GM23338 (cell line): Measurements from ENCODE around the gene BCL11B. TPM values are rescaled to one million over a fixed set of nuclear protein-coding genes. Genes with fewer than 3 reads are reported as not detected.

Experiments
- ATAC-seq: fragments of 200-7000 bp; cut with Tn5 transposase; 3 replicates; pipeline ENCODE4 v1.9.1; 2020
- DNase-seq: peaks from one replicate; pipeline ENCODE4 v3.0.0-alpha.2; 2015; ENCODE audit warnings: low spot score
- H2AFZ ChIP-seq: fragments of 200-600 bp; sonication (generic); 2 replicates; pipeline ENCODE4 v1.8.0; 2016; ENCODE audit warnings: antibody characterized with exemption, mild to moderate bottlenecking, moderate library complexity
- H3F3A ChIP-seq: fragments of 200-600 bp; sonication (generic); replicated peaks from 2 replicates; pipeline ENCODE4 v1.8.0; 2017; ENCODE audit warnings: antibody characterized with exemption, mixed run types, low read depth
- H3K27ac ChIP-seq: fragments of 200-600 bp; sonication (generic); 2 replicates; pipeline ENCODE4 v1.6.1; 2016; ENCODE audit warnings: low read depth
- H3K27me3 ChIP-seq: fragments of 200-600 bp; sonication (generic); 2 replicates; pipeline ENCODE4 v1.8.0; 2016; ENCODE audit warnings: mild to moderate bottlenecking, mixed run types, moderate library complexity; ENCODE audit not compliant: insufficient read depth
- H3K36me3 ChIP-seq: fragments of 200-600 bp; sonication (generic); 2 replicates; pipeline ENCODE4 v1.8.0; 2016; ENCODE audit warnings: mild to moderate bottlenecking; ENCODE audit not compliant: insufficient read depth
- H3K4me1 ChIP-seq: fragments of 200-600 bp; sonication (generic); 2 replicates; pipeline ENCODE4 v1.8.0; 2016; ENCODE audit warnings: mild to moderate bottlenecking, moderate library complexity; ENCODE audit not compliant: insufficient read depth
- H3K4me2 ChIP-seq: fragments of 200-600 bp; sonication (generic); 2 replicates; pipeline ENCODE4 v1.7.1; 2017; ENCODE audit warnings: mixed run types
- H3K4me3 ChIP-seq: fragments of 200-600 bp; sonication (generic); 2 replicates; pipeline ENCODE4 v1.6.1; 2016; ENCODE audit warnings: mixed run types
- H3K79me2 ChIP-seq: fragments of 200-600 bp; sonication (generic); replicated peaks from 2 replicates; pipeline ENCODE4 v1.8.0; 2017; ENCODE audit warnings: mild to moderate bottlenecking; ENCODE audit not compliant: insufficient read depth
- H3K9me2 ChIP-seq: fragments of 200-600 bp; sonication (generic); 2 replicates; pipeline ENCODE4 v1.8.0; 2017; ENCODE audit not compliant: insufficient read depth
- H4K20me1 ChIP-seq: fragments of 200-600 bp; sonication (generic); replicated peaks from 2 replicates; pipeline ENCODE4 v1.8.0; 2017; ENCODE audit warnings: mild to moderate bottlenecking; ENCODE audit not compliant: insufficient read depth
- H3K27ac Mint-ChIP-seq: 2 replicates; pipeline ENCODE4 v1.8.0; 2020; ENCODE audit warnings: inconsistent platforms, mild to moderate bottlenecking, moderate library complexity, mixed read lengths
- H3K27me3 Mint-ChIP-seq: 3 replicates; pipeline ENCODE4 v1.8.0; 2022; ENCODE audit warnings: low read depth, mild to moderate bottlenecking, moderate library complexity, mixed read lengths, inconsistent platforms; ENCODE audit not compliant: insufficient read depth, poor library complexity
- H3K36me3 Mint-ChIP-seq: 3 replicates; pipeline ENCODE4 v1.8.0; 2021; ENCODE audit warnings: low read depth, mild to moderate bottlenecking, inconsistent platforms, moderate library complexity, mixed read lengths
- H3K4me1 Mint-ChIP-seq: 3 replicates; pipeline ENCODE4 v1.8.0; 2020; ENCODE audit warnings: mild to moderate bottlenecking, inconsistent platforms, mixed read lengths
- H3K4me3 Mint-ChIP-seq: 3 replicates; pipeline ENCODE4 v1.8.0; 2021; ENCODE audit warnings: moderate library complexity, mild to moderate bottlenecking, inconsistent platforms, mixed read lengths
- H3K9me3 Mint-ChIP-seq: 3 replicates; pipeline ENCODE4 v1.8.0; 2020; ENCODE audit warnings: moderate library complexity, mild to moderate bottlenecking, inconsistent platforms, mixed read lengths
- CREB1 ChIP-seq: fragments of 250-450 bp; sonication (Bioruptor Pico); IDR thresholded peaks from 2 replicates; pipeline ENCODE4 v1.5.0; 2020; ENCODE audit warnings: low read depth, mild to moderate bottlenecking, moderate library complexity
- CTCF ChIP-seq, 2 experiments: fragments of 200-600 bp in 1 of 2; sonication (generic) in 1 of 2; conservative IDR thresholded peaks; 2 replicates each; pipeline versions ENCODE4 v1.5.1 to v1.6.1; 2016 to 2017; ENCODE audit warnings: antibody characterized with exemption in 2 of 2, low read depth in 2 of 2, mild to moderate bottlenecking in 2 of 2, moderate library complexity in 1 of 2
- ETS1 ChIP-seq: IDR thresholded peaks from 2 replicates; pipeline ENCODE4 v1.6.1; 2016; ENCODE audit warnings: antibody characterized with exemption
- EZH2 ChIP-seq: fragments of 200-600 bp; sonication (generic); IDR thresholded peaks from one replicate; pipeline ENCODE4 v1.8.0; 2017; ENCODE audit warnings: antibody characterized with exemption, mild to moderate bottlenecking, low read depth; ENCODE audit not compliant: unreplicated experiment
- EZH2phosphoT487 ChIP-seq: fragments of 200-600 bp; sonication (generic); IDR thresholded peaks from one replicate; pipeline ENCODE4 v1.8.1; 2018; ENCODE audit warnings: antibody characterized with exemption; ENCODE audit not compliant: unreplicated experiment
- JUNB ChIP-seq: IDR thresholded peaks from one replicate; pipeline ENCODE4 v1.6.1; 2016; ENCODE audit warnings: antibody characterized with exemption; ENCODE audit not compliant: unreplicated experiment
- NANOG ChIP-seq: IDR thresholded peaks from 2 replicates; pipeline ENCODE4 v1.6.1; 2016; ENCODE audit warnings: antibody characterized with exemption, borderline replicate concordance
- POLR2AphosphoS5 ChIP-seq: IDR thresholded peaks from 2 replicates; pipeline ENCODE4 v1.6.1; 2016; ENCODE audit warnings: antibody characterized with exemption, low read depth
- REST ChIP-seq: IDR thresholded peaks from one replicate; pipeline ENCODE4 v1.6.1; 2018; ENCODE audit warnings: antibody characterized with exemption; ENCODE audit not compliant: unreplicated experiment
- STAT1 ChIP-seq: IDR thresholded peaks from one replicate; pipeline ENCODE4 v1.6.1; 2016; ENCODE audit warnings: antibody characterized with exemption; ENCODE audit not compliant: unreplicated experiment
- ZNF114 ChIP-seq: fragments of 250-450 bp; sonication (Bioruptor Pico); IDR thresholded peaks from 2 replicates; pipeline ENCODE4 v1.5.0; 2020; ENCODE audit warnings: mild to moderate bottlenecking, moderate library complexity
- ZNF331 ChIP-seq: fragments of 250-450 bp; sonication (Bioruptor Pico); IDR thresholded peaks from 2 replicates; pipeline ENCODE4 v1.5.0; 2020; ENCODE audit warnings: low read depth, mild to moderate bottlenecking, moderate library complexity
- ZNF462 ChIP-seq: fragments of 250-450 bp; sonication (Bioruptor Pico); IDR thresholded peaks from 2 replicates; pipeline ENCODE4 v1.5.0; 2020; ENCODE audit warnings: mild to moderate bottlenecking, moderate library complexity
- polyA plus RNA-seq: library from polyadenylated mRNA; unstranded; fragments of >200 nt; fragmentation: Nextera tagmentation; extraction: Ambion mirVana; gene quantifications from 2 replicates; pipeline ENCODE4 v1.2.1, GENCODE V29; 2016
- total RNA-seq: library from RNA; depleted of rRNA; stranded (reverse); fragments of >200 nt; shearing (Covaris generic); gene quantifications from 2 replicates; pipeline ENCODE4 v1.2.3, GENCODE V29; 2014

The BCL11B gene
- total and polyA plus RNA-seq, 2 experiments from 2014 or later = 2.4 to 6.7 TPM

GRCh38 chr14:99183311-99183710, 88.7 kb downstream of the BCL11B start:
- no peak overlapping the region for H3K4me3 Mint-ChIP-seq
- no peak overlapping the region for H2AFZ ChIP-seq
- no peak for ATAC-seq
- H3F3A ChIP-seq = no peaks in the 10 kb centered on the region
- H3K27ac ChIP-seq = no peak overlapping the region
- peaks cover 15% of the 10 kb centered on the region for H3K4me1 ChIP-seq
- H3K4me3 ChIP-seq = no peak overlapping the region
- H3K9me3 Mint-ChIP-seq = no peaks in the 10 kb centered on the region
- H3K79me2 ChIP-seq = peaks cover 64% of the 10 kb centered on the region
- H3K9me2 ChIP-seq = no peaks in the 10 kb centered on the region
- no peak overlapping the region for H3K4me2 ChIP-seq
- H3K36me3 ChIP-seq = no peaks in the 10 kb centered on the region
- no peaks in the 10 kb centered on the region; the same call in 1 of the 2 replicates for H4K20me1 ChIP-seq
- H3K27me3 ChIP-seq = no peaks in the 10 kb centered on the region
- H3K27me3 Mint-ChIP-seq = no peaks in the 10 kb centered on the region
- TF ChIP-seq EZH2 = no peak
- TF ChIP-seq ETS1 = no peak
- TF ChIP-seq CREB1 (CRISPR knock-in tag) = no peak
- TF ChIP-seq ZNF331 (CRISPR knock-in tag) = no peak
- no peak for TF ChIP-seq CTCF (conservative IDR thresholded peaks at IDR 0.05; ENCODE audit: low read depth in 2 of 2)
- TF ChIP-seq ZNF462 (CRISPR knock-in tag) = no peak
- no peak for TF ChIP-seq STAT1
- TF ChIP-seq ZNF114 (CRISPR knock-in tag) = no peak
- TF ChIP-seq JUNB = no peak
- TF ChIP-seq EZH2phosphoT487 = no peak
- no peak for TF ChIP-seq REST
- TF ChIP-seq NANOG = no peak
- TF ChIP-seq POLR2AphosphoS5 = no peak
- H3K27ac Mint-ChIP-seq = no peak overlapping the region
- peaks cover 25% of the 10 kb centered on the region for H3K4me1 Mint-ChIP-seq
- peaks cover 2% of the 10 kb centered on the region; the same call in 1 of the 3 replicates for H3K36me3 Mint-ChIP-seq
- no peak for DNase-seq
